Measurements from ENCODE around the gene MBNL2.

Gene MBNL2

GRCh38 chr13:97306106-97306505, 84.0 kb downstream of the MBNL2 start:
- no peak for DNase-seq

GRCh38 chr13:97306645-97307044, 84.5 kb downstream of the MBNL2 start:
- DNase-seq = no peak

- no peak for DNase-seq
These were observed 85.2 kb downstream of the MBNL2 start for GRCh38 chr13:97307118-97307881.

- DNase-seq = no peak
These were observed 85.9 kb downstream of the MBNL2 start for GRCh38 chr13:97307882-97308624.

- no peak for DNase-seq
These were observed 86.7 kb downstream of the MBNL2 start for GRCh38 chr13:97308735-97309429.

- DNase-seq = no peak
These were observed 88.8 kb downstream of the MBNL2 start for GRCh38 chr13:97310809-97311436.

- no peak for DNase-seq
These were observed 89.8 kb downstream of the MBNL2 start for GRCh38 chr13:97311956-97312355.

GRCh38 chr13:97313551-97314260, 91.6 kb downstream of the MBNL2 start:
- DNase-seq = no peak

- DNase-seq = no peak
These were observed 94.3 kb downstream of the MBNL2 start for GRCh38 chr13:97316390-97316789.

- no peak for DNase-seq
These were observed 95.8 kb downstream of the MBNL2 start for GRCh38 chr13:97317933-97318332.

GRCh38 chr13:97318532-97318931, 96.4 kb downstream of the MBNL2 start:
- DNase-seq = no peak

- DNase-seq = no peak
These were observed 97.1 kb downstream of the MBNL2 start for GRCh38 chr13:97319113-97319720.

- DNase-seq = no peak
These were observed 99.0 kb downstream of the MBNL2 start for GRCh38 chr13:97321101-97321500.

GRCh38 chr13:97321616-97322321, 99.6 kb downstream of the MBNL2 start:
- DNase-seq = no peak

GRCh38 chr13:97322740-97323342, 100.7 kb downstream of the MBNL2 start:
- DNase-seq = no peak

- no peak for DNase-seq
These were observed 102.0 kb downstream of the MBNL2 start for GRCh38 chr13:97324115-97324514.

GRCh38 chr13:97325738-97326137, 103.6 kb downstream of the MBNL2 start:
- no peak for DNase-seq

GRCh38 chr13:97327086-97327485, 105.0 kb downstream of the MBNL2 start:
- DNase-seq = no peak

GRCh38 chr13:97327506-97328221, 105.5 kb downstream of the MBNL2 start:
- DNase-seq = no peak

GRCh38 chr13:97328222-97328790, 106.2 kb downstream of the MBNL2 start:
- DNase-seq = no peak
